ENCODE measurements around the gene TMEM132A. TPM values are rescaled to one million over a fixed set of nuclear protein-coding genes. Genes with fewer than 3 reads are reported as not detected.
A peak's percentile ranks its signal among the peaks of the same experiment; 100 is the strongest.

Gene TMEM132A
- total RNA-seq, 1 experiment from 2014 or later, result 114 TPM

DNA sequence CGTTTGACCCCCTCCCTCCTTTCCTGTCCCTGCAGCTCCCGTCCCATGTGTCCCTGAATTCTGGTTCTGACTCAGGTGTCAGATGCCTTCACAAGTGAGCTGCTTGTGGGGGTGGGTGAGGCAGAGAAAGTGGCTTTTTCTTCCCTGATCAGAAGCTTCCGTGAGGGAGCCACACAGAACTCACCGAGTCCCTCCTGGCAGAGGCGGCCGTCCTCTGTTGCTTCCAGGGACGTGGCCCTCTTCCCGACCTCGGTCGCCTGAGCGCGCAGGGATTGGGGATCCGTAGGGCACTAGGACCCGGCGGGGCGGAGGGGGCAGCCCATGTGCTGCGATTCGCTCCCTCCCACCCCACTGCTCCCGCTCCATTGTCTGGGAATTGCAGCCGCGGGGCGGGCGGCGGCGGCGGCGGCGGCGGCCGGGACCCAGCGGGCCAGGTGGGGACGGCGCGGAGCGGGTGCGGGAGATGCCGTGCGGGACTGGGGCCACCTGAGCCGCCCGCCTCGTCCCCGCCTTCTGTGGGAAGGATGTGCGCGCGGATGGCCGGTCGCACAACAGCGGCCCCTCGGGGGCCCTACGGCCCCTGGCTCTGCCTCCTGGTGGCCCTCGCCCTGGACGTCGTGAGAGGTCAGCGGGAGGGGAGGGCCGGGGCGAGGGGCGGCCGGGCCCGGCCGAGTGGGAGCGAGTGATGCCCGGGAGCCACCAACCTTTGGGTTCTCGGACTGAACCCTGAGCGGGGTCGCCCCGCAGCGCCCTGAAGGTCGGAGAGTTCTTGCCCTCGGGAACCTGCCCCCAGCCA lies at the start of gene TMEM132A (continued):
- TF ChIP-seq, protein P1, sequence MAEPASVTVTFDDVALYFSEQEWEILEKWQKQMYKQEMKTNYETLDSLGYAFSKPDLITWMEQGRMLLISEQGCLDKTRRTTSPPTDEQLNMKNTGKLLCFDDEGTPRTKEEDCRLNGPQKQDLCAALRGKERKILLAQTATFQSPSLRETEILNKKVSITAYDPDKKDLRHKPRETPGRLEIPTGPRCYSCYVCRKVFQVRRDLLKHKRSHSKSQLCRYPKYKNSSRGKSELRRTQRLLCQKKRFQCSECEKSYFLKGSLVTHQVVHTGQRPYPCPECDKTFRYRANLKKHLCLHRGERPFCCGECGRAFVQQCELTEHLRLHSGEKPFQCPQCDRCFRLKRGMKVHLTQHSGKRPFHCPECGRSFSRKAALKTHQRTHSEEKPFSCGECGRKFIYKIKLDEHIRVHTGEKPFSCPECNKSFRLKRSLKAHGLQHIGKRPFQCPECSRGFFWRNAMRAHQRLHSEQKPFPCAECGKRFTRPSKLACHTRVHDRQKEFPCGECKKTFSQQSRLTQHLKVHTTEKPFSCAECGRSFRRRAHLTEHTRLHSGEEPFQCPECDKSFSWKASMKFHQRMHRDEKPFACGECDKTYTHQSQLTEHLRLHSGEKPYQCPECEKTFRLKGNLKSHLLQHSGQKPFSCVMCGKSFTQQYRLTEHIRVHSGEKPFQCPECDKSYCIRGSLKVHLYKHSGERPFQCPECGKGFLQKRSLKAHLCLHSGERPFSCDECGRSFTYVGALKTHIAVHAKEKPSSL (CRISPR knock-in tag; conservative IDR thresholded peaks at IDR 0.05), result no peak
- TF ChIP-seq ZNF232 (CRISPR knock-in tag; IDR thresholded peaks at IDR 0.05) (no peak), ZNF423 (CRISPR knock-in tag; IDR thresholded peaks at IDR 0.05) (no peak), IRF2 (CRISPR knock-in tag; IDR thresholded peaks at IDR 0.05; ENCODE audit: borderline replicate concordance, low read depth) (no peak), GRHL2 (CRISPR knock-in tag; IDR thresholded peaks at IDR 0.05; ENCODE audit: insufficient replicate concordance, severe bottlenecking) (no peak), KAT7 (CRISPR knock-in tag; IDR thresholded peaks at IDR 0.05; ENCODE audit: borderline replicate concordance) (peak; percentile 68; the same call in 1 of the 2 replicates), ZNF317 (CRISPR knock-in tag; IDR thresholded peaks at IDR 0.05; ENCODE audit: borderline replicate concordance, low read depth) (no peak), NFYB (CRISPR knock-in tag; conservative IDR thresholded peaks at IDR 0.05; ENCODE audit: low read depth) (no peak), ZBTB21 (CRISPR knock-in tag; IDR thresholded peaks at IDR 0.05; ENCODE audit: borderline replicate concordance) (no peak), ZNF416 (CRISPR knock-in tag; IDR thresholded peaks at IDR 0.05) (peak; percentile 10; the same call in 1 of the 2 replicates), CBFB (CRISPR knock-in tag; IDR thresholded peaks at IDR 0.05; ENCODE audit: low read depth) (no peak)
- TF ChIP-seq, protein P2, sequence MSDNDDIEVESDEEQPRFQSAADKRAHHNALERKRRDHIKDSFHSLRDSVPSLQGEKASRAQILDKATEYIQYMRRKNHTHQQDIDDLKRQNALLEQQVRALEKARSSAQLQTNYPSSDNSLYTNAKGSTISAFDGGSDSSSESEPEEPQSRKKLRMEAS (CRISPR knock-in tag; IDR thresholded peaks at IDR 0.05), result peak; percentile 85
- TF ChIP-seq, protein P3, sequence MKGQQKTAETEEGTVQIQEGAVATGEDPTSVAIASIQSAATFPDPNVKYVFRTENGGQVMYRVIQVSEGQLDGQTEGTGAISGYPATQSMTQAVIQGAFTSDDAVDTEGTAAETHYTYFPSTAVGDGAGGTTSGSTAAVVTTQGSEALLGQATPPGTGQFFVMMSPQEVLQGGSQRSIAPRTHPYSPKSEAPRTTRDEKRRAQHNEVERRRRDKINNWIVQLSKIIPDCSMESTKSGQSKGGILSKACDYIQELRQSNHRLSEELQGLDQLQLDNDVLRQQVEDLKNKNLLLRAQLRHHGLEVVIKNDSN (CRISPR knock-in tag; IDR thresholded peaks at IDR 0.05), result peak; percentile 71
- TF ChIP-seq, protein P4, sequence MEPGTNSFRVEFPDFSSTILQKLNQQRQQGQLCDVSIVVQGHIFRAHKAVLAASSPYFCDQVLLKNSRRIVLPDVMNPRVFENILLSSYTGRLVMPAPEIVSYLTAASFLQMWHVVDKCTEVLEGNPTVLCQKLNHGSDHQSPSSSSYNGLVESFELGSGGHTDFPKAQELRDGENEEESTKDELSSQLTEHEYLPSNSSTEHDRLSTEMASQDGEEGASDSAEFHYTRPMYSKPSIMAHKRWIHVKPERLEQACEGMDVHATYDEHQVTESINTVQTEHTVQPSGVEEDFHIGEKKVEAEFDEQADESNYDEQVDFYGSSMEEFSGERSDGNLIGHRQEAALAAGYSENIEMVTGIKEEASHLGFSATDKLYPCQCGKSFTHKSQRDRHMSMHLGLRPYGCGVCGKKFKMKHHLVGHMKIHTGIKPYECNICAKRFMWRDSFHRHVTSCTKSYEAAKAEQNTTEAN (CRISPR knock-in tag; IDR thresholded peaks at IDR 0.05), result no peak
- TF ChIP-seq, protein P5, sequence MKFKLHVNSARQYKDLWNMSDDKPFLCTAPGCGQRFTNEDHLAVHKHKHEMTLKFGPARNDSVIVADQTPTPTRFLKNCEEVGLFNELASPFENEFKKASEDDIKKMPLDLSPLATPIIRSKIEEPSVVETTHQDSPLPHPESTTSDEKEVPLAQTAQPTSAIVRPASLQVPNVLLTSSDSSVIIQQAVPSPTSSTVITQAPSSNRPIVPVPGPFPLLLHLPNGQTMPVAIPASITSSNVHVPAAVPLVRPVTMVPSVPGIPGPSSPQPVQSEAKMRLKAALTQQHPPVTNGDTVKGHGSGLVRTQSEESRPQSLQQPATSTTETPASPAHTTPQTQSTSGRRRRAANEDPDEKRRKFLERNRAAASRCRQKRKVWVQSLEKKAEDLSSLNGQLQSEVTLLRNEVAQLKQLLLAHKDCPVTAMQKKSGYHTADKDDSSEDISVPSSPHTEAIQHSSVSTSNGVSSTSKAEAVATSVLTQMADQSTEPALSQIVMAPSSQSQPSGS (CRISPR knock-in tag; IDR thresholded peaks at IDR 0.05; ENCODE audit: borderline replicate concordance, low read depth), result no peak
- TF ChIP-seq, protein P6, sequence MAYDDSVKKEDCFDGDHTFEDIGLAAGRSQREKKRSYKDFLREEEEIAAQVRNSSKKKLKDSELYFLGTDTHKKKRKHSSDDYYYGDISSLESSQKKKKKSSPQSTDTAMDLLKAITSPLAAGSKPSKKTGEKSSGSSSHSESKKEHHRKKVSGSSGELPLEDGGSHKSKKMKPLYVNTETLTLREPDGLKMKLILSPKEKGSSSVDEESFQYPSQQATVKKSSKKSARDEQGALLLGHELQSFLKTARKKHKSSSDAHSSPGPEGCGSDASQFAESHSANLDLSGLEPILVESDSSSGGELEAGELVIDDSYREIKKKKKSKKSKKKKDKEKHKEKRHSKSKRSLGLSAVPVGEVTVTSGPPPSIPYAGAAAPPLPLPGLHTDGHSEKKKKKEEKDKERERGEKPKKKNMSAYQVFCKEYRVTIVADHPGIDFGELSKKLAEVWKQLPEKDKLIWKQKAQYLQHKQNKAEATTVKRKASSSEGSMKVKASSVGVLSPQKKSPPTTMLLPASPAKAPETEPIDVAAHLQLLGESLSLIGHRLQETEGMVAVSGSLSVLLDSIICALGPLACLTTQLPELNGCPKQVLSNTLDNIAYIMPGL (CRISPR knock-in tag; IDR thresholded peaks at IDR 0.05), result no peak; the same call in 1 of the 2 replicates
